K562 (cell line): ENCODE data around the gene PRKAR2B. TPM values are rescaled to one million over a fixed set of nuclear protein-coding genes. Genes with fewer than 3 reads are reported as not detected.

Experiments used
- ATF7 ChIP-seq: fragments of 450-650 bp; IDR thresholded peaks from 2 replicates; pipeline ENCODE4 v1.7.1; 2014; ENCODE audit warnings: mild to moderate bottlenecking, moderate library complexity
- CXXC5 ChIP-seq: fragments of 250-450 bp; sonication (Bioruptor Pico); IDR thresholded peaks from 2 replicates; pipeline ENCODE4 v1.8.0; 2022; ENCODE audit warnings: inconsistent platforms, mild to moderate bottlenecking, moderate library complexity
- FIP1L1 ChIP-seq: fragments of 200-400 bp; formaldehyde crosslinking; IDR thresholded peaks from 2 replicates; pipeline ENCODE4 v1.6.1; 2018; ENCODE audit warnings: mild to moderate bottlenecking, low read depth, low read length; ENCODE audit not compliant: poor library complexity, severe bottlenecking
- FOXJ2 ChIP-seq: fragments of 200-800 bp; sonication (Bioruptor generic); IDR thresholded peaks from 2 replicates; pipeline ENCODE4 v1.6.1; 2016; ENCODE audit warnings: missing genetic modification characterization, missing compliant biosample characterization
- MBD2 ChIP-seq: sonication (generic); IDR thresholded peaks from 2 replicates; pipeline ENCODE4 v1.6.1; 2016; ENCODE audit warnings: low read depth, borderline replicate concordance
- OTX1 ChIP-seq: fragments of 450-650 bp; formaldehyde crosslinking; IDR thresholded peaks from 2 replicates; pipeline ENCODE4 v1.4.0; 2022; ENCODE audit warnings: mild to moderate bottlenecking
- PCBP2 ChIP-seq: fragments of 200-400 bp; formaldehyde crosslinking; IDR thresholded peaks from 2 replicates; pipeline ENCODE4 v1.6.1; 2018; ENCODE audit warnings: low read length, low read depth, mild to moderate bottlenecking, moderate library complexity; ENCODE audit not compliant: poor library complexity, severe bottlenecking
- SMARCE1 ChIP-seq: fragments of 450-650 bp; IDR thresholded peaks from 2 replicates; pipeline ENCODE4 v1.7.1; 2016; ENCODE audit warnings: mild to moderate bottlenecking
- SP1 ChIP-seq: sonication (generic); formaldehyde crosslinking; IDR thresholded peaks from 2 replicates; pipeline ENCODE4 v1.8.1; 2022; ENCODE audit warnings: mild to moderate bottlenecking, missing genetic modification reagents
- TGIF2 ChIP-seq: sonication (generic); formaldehyde crosslinking; IDR thresholded peaks from 2 replicates; pipeline ENCODE4 v1.8.1; 2022; ENCODE audit warnings: mild to moderate bottlenecking, missing genetic modification reagents, moderate library complexity
- ZC3H8 ChIP-seq: fragments of 450-650 bp; IDR thresholded peaks from 2 replicates; pipeline ENCODE4 v1.6.1; 2017
- ZNF23 ChIP-seq: fragments of 250-450 bp; sonication (Bioruptor Pico); IDR thresholded peaks from 2 replicates; pipeline ENCODE4 v1.4.0; 2020; ENCODE audit warnings: mild to moderate bottlenecking
- polyA plus RNA-seq, 8 experiments: library from polyadenylated mRNA; depleted of rRNA in 4 of 8; stranded (reverse) in 5 of 8; unstranded in 3 of 8; fragments of >200 nt; fragmentation: Nextera tagmentation in 2 of 8; fragmentation: Illumina TruSeq in 1 of 8; extraction: Ambion mirVana in 2 of 8; extraction: Trizol in 1 of 8; gene quantifications; 2 replicates each; pipeline versions ENCODE4 v1.2.1 to v1.2.3, GENCODE V29; 2011 to 2014; ENCODE audit warnings: inconsistent platforms in 1 of 8, missing spikeins in 1 of 8
- total RNA-seq, 7 experiments: library from RNA; depleted of rRNA in 6 of 7; stranded (reverse); fragments of >200 nt in 6 of 7; fragmentation: Illumina TruSeq in 2 of 7; extraction: Trizol in 2 of 7; gene quantifications; 2 replicates each; pipeline versions ENCODE4 v1.2.1 to v1.2.3, GENCODE V29; 2011 to 2021; ENCODE audit warnings: low replicate concordance in 1 of 7
- TF ChIP-seq, protein P1 (sequence below): sonication (generic); formaldehyde crosslinking; IDR thresholded peaks from 2 replicates; pipeline ENCODE4 v1.8.1; 2023; ENCODE audit warnings: mild to moderate bottlenecking, missing genetic modification reagents, moderate library complexity
- TF ChIP-seq, protein P2 (sequence below), 2 experiments: fragments of 450-650 bp; IDR thresholded peaks; 2 replicates each; pipeline ENCODE4 v1.6.1; 2016; ENCODE audit warnings: mild to moderate bottlenecking in 2 of 2, borderline replicate concordance in 1 of 2, low read depth in 1 of 2, moderate library complexity in 1 of 2
- TF ChIP-seq, protein P3 (sequence below), 2 experiments: fragments of 200-800 bp in 1 of 2; sonication (Bioruptor generic) in 1 of 2; sonication (generic) in 1 of 2; formaldehyde crosslinking in 1 of 2; IDR thresholded peaks in 1 of 2; conservative IDR thresholded peaks in 1 of 2; 2 replicates each; pipeline versions ENCODE4 v1.5.0 to v1.6.1; 2016 to 2020; ENCODE audit warnings: missing compliant biosample characterization in 1 of 2, missing genetic modification characterization in 1 of 2, missing genetic modification reagents in 1 of 2

Gene PRKAR2B
- total and polyA plus RNA-seq, 9 of the 15 experiments (the other 6 are each of a cell fraction or from before 2014, with no cell fraction given) = 59.0 to 173 (median 129) TPM

DNA sequence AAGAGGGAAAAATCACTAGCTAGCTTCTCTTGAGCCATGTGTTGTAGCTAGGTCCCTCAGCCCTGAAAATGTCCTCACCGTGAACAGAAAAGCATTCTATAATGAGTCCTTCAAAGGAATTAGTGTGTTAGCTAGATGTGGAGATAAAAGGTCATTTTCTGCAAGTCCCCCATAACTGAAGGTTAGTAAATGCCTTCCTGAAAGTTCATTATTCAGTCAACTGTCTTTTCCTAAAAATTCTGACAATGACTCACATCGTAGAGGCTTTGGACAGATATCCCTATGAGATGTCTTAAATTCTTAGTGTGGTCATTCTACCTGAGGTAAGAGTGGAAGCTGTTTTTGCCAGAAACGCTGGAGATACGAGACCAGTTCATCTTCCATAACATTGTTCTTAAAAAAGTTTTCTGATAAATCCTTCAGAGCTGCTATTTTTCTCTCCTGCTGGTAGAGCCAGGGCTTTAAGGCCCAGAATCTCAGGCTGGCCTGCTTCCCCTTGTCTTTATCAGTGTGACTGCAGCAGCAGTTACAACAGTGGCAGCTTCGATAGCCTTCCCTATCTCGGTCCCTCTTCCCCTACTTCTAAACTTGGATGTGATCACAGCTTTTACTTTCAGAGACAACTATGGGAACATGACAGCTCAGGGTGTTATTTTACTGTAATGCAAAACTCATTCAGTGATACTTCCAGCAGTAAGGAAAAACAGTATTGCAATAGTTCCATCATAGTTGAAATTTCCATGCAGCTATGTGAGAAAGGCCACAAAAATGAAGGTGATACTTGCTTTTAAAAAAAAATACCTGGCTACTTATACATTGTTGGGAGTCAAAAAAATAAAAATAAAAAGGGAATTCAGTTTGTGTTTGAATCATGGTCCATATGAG lies 37.3 kb upstream of the PRKAR2B start (continued):
- TF ChIP-seq PCBP2 (no peak), ZNF23 (CRISPR knock-in tag) (0 out of 2 replicates have a peak, but pooled peaks have one; percentile 17), CXXC5 (CRISPR knock-in tag) (peak; percentile 94), FIP1L1 (no peak), MBD2 (peak; percentile 92), SP1 (peak; percentile 56; the same call in 1 of the 2 replicates), SMARCE1 (peak; percentile 98), TGIF2 (CRISPR knock-in tag) (no peak), ATF7 (peak; percentile 87), ZC3H8 (peak; percentile 71; the same call in 1 of the 2 replicates), FOXJ2 (tag) (peak; percentile 57; the same call in 1 of the 2 replicates), OTX1 (CRISPR knock-in tag) (0 out of 2 replicates have a peak, but pooled peaks have one; percentile 38)
- TF ChIP-seq, protein P1, sequence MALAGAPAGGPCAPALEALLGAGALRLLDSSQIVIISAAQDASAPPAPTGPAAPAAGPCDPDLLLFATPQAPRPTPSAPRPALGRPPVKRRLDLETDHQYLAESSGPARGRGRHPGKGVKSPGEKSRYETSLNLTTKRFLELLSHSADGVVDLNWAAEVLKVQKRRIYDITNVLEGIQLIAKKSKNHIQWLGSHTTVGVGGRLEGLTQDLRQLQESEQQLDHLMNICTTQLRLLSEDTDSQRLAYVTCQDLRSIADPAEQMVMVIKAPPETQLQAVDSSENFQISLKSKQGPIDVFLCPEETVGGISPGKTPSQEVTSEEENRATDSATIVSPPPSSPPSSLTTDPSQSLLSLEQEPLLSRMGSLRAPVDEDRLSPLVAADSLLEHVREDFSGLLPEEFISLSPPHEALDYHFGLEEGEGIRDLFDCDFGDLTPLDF (CRISPR knock-in tag) = no peak
- TF ChIP-seq, protein P2, sequence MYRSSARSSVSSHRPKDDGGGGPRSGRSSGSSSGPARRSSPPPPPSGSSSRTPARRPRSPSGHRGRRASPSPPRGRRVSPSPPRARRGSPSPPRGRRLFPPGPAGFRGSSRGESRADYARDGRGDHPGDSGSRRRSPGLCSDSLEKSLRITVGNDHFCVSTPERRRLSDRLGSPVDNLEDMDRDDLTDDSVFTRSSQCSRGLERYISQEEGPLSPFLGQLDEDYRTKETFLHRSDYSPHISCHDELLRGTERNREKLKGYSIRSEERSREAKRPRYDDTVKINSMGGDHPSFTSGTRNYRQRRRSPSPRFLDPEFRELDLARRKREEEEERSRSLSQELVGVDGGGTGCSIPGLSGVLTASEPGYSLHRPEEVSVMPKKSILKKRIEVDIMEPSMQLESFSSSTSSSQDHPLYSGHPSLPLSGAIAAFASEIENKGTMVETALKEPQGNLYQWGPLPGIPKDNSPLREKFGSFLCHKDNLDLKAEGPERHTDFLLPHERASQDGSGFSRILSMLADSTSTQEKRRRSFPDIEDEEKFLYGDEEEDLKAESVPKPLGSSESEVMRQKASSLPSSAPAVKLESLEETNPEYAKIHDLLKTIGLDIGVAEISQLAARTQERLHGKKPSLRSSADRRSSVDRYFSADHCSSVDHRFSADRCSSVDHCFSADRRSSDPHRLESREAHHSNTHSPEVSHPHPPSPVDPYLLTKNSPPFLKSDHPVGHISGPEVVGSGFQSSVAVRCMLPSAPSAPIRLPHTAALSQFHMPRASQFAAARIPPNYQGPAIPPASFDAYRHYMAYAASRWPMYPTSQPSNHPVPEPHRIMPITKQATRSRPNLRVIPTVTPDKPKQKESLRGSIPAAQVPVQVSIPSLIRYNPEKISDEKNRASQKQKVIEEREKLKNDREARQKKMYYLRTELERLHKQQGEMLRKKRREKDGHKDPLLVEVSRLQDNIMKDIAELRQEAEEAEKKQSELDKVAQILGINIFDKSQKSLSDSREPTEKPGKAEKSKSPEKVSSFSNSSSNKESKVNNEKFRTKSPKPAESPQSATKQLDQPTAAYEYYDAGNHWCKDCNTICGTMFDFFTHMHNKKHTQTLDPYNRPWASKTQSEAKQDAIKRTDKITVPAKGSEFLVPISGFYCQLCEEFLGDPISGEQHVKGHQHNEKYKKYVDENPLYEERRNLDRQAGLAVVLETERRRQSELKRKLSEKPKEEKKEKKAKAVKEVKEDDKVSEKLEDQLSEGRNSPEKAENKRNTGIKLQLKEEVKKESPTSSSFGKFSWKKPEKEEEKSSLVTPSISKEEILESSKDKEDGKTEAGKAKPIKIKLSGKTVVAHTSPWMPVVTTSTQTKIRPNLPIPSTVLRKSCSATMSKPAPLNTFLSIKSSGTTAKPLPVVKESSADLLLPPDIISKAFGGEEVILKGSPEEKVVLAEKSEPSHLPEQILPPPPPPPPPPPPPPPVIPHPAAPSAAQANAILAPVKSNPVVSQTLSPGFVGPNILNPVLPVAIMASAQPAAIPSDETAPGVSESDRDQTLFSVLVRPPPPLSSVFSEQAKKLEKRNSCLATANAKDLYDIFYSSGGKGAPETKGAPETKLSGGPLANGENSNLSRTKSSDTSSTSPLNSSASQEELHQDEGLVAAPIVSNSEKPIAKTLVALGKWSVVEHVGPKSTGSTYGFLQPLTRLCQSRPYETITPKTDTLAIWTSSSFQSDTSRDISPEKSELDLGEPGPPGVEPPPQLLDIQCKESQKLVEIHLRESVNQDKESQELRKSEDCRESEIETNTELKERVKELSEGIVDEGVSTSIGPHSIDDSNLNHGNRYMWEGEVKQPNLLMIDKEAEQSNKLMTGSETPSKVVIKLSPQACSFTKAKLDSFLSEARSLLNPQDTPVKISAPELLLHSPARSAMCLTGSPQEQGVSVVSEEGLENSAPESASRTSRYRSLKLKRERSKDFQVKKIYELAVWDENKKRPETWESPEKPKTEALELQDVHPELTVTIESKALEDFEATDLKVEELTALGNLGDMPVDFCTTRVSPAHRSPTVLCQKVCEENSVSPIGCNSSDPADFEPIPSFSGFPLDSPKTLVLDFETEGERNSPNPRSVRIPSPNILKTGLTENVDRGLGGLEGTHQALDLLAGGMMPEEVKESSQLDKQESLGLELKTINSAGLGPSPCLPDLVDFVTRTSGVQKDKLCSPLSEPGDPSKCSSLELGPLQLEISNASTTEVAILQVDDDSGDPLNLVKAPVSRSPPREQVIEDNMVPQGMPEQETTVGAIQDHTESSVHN (IDR thresholded peaks at IDR 0.05; ENCODE audit: borderline replicate concordance in 1 of 2, low read depth in 1 of 2) = peak in 1 of 2 experiments; percentile 9; a peak in 2 of 4 replicates
- TF ChIP-seq, protein P3, sequence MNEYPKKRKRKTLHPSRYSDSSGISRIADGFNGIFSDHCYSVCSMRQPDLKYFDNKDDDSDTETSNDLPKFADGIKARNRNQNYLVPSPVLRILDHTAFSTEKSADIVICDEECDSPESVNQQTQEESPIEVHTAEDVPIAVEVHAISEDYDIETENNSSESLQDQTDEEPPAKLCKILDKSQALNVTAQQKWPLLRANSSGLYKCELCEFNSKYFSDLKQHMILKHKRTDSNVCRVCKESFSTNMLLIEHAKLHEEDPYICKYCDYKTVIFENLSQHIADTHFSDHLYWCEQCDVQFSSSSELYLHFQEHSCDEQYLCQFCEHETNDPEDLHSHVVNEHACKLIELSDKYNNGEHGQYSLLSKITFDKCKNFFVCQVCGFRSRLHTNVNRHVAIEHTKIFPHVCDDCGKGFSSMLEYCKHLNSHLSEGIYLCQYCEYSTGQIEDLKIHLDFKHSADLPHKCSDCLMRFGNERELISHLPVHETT (CRISPR knock-in tag; conservative IDR thresholded peaks at IDR 0.05 in 1 of 2, IDR thresholded peaks at IDR 0.05 in 1 of 2) = peak in 1 of 2 experiments; percentile 96; a peak in 2 of 4 replicates
